ENCODE measurements around the gene LUC7L3. TPM values are rescaled to one million over a fixed set of nuclear protein-coding genes. Genes with fewer than 3 reads are reported as not detected.
"Not testable (repeated sequence)": the region's sequence is repeated elsewhere in the genome, so short reads cannot be mapped to it uniquely, and the experiment has no call there.

The LUC7L3 gene
- total and polyA plus RNA-seq, 4 donors, result 38.1 to 188 (median 89.4) TPM

DNA sequence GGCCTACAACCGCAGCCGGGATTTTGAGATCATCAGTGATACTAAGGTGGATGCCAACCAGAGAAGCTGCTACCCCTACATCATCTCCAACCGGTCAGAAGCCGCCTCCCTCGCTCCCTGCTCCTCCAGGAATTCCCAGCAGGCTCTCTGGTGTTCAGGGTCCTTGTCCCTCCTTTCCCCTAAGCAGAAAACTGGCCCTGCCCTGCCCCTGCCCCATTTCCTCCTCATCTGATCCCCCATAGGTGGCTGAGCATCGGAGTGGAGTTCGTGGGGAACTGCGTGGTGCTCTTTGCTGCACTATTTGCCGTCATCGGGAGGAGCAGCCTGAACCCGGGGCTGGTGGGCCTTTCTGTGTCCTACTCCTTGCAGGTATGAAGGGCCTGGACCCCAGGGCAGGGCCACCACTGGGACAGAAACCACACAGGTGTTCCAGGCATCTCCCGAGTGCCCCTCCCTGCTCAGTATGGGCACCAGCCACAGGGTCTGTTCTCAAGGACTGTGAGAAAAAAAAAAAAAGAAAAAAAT is 41.5 kb upstream of the LUC7L3 start:
- H3K27me3 ChIP-seq (ENCODE audit: control insufficient read depth in 3 of 3, insufficient read depth in 3 of 3, low read length in 2 of 3), result no peaks in the 10 kb centered on the region
- 94 to 97% methylated on average over 12 of the region's 12 CpGs for WGBS, 2 donors

DNA sequence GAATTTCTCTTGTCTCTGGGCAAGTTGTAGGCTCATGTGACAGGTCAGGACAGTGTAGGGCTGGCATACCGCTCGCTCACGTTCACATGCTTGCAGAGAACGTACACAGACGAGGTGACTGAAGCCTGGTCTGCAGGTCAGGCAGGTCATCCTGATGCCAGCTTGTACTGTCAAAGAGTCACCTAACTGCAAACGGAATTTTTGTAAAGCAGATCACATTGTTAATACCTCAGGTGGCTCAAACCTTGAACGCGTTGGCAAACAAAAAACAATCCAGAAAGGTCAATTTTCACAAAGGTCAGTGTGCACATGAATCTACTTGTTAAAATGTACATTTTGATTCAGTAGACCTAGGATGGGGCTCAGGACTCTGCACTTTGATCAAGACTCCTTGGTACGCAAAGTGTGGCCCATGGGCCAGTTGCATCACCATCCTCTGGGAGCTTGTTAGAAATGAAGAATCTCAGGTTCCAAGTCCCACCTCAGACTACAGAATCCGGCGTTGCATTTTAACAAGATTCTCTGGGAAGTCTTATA is 40.3 kb upstream of the LUC7L3 start:
- Histone ChIP-seq H3K4me1 (ENCODE audit: control insufficient read depth in 5 of 5, insufficient read depth in 5 of 5, low read length in 5 of 5) (peaks cover 0 to 18% (median 3%) of the 10 kb centered on the region in 5 donors), H3K27me3 (ENCODE audit: control insufficient read depth in 3 of 3, insufficient read depth in 3 of 3, low read length in 2 of 3) (no peaks in the 10 kb centered on the region), H3K27ac (ENCODE audit: low read depth in 1 of 2, low read length in 1 of 2) (no peak overlapping the region), H3K9me3 (ENCODE audit: control insufficient read depth in 4 of 4, insufficient read depth in 3 of 4, low read length in 3 of 4) (no peaks in the 10 kb centered on the region), H3K9ac (ENCODE audit: insufficient read depth in 1 of 2, low read length in 2 of 2) (no peak overlapping the region), H3K4me3 (no peak overlapping the region), H3K36me3 (ENCODE audit: control insufficient read depth in 4 of 4, insufficient read depth in 4 of 4, low read length in 4 of 4) (peaks cover 0 to 9% (median 4%) of the 10 kb centered on the region in 4 donors)
- 94 to 95% methylated on average over 11 of the region's 11 CpGs for WGBS, 2 donors
- TF ChIP-seq, protein P1, sequence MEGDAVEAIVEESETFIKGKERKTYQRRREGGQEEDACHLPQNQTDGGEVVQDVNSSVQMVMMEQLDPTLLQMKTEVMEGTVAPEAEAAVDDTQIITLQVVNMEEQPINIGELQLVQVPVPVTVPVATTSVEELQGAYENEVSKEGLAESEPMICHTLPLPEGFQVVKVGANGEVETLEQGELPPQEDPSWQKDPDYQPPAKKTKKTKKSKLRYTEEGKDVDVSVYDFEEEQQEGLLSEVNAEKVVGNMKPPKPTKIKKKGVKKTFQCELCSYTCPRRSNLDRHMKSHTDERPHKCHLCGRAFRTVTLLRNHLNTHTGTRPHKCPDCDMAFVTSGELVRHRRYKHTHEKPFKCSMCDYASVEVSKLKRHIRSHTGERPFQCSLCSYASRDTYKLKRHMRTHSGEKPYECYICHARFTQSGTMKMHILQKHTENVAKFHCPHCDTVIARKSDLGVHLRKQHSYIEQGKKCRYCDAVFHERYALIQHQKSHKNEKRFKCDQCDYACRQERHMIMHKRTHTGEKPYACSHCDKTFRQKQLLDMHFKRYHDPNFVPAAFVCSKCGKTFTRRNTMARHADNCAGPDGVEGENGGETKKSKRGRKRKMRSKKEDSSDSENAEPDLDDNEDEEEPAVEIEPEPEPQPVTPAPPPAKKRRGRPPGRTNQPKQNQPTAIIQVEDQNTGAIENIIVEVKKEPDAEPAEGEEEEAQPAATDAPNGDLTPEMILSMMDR (IDR thresholded peaks at IDR 0.05; ENCODE audit: control extremely low read depth, extremely low read depth), result no peak
- ATAC-seq (ENCODE audit: insufficient read depth, low FRiP score) (no peak), DNase-seq (no peak)

More for the DNA sequence above, 41.5 kb upstream of the LUC7L3 start:
- ATAC-seq (ENCODE audit: insufficient read depth, low FRiP score) (no peak), DNase-seq (no peak)
- peaks cover 0 to 9% (median 4%) of the 10 kb centered on the region in 4 donors for H3K36me3 ChIP-seq (ENCODE audit: control insufficient read depth in 4 of 4, insufficient read depth in 4 of 4, low read length in 4 of 4)
- no peak overlapping the region for H3K4me3 ChIP-seq
- TF ChIP-seq, protein P1 (IDR thresholded peaks at IDR 0.05; ENCODE audit: control extremely low read depth, extremely low read depth), result no peak
- no peak overlapping the region for H3K27ac ChIP-seq (ENCODE audit: low read depth in 1 of 2, low read length in 1 of 2)
- peaks cover 0 to 19% (median 3%) of the 10 kb centered on the region in 5 donors for H3K4me1 ChIP-seq (ENCODE audit: control insufficient read depth in 5 of 5, insufficient read depth in 5 of 5, low read length in 5 of 5)
- H3K9ac ChIP-seq (ENCODE audit: insufficient read depth in 1 of 2, low read length in 2 of 2), result no peak overlapping the region
- no peaks in the 10 kb centered on the region for H3K9me3 ChIP-seq (ENCODE audit: control insufficient read depth in 4 of 4, insufficient read depth in 3 of 4, low read length in 3 of 4)

DNA sequence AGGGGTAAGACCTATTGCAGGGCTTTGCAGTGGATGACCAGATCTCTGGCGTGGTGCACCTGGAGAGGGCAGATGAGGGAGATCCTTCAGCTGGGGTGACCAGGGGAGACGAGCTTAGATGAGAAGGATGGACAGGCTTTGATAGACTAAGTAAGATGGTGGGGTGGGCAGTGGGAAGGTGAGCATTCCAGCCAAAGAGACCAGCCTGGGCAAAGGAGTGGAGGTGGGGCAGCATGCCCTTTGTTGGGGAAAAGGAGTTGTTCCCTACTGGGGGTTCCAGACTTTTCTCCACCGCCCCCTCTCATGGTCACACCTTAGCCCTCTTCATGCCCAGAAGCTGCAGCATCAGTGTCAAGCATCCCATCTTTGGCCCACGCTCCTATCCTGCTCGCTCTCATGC is 39.3 kb upstream of the LUC7L3 start:
- Histone ChIP-seq H3K27me3 (ENCODE audit: control insufficient read depth in 3 of 3, insufficient read depth in 3 of 3, low read length in 2 of 3) (no peaks in the 10 kb centered on the region), H3K9ac (ENCODE audit: insufficient read depth in 1 of 2, low read length in 2 of 2) (no peak overlapping the region), H3K36me3 (ENCODE audit: control insufficient read depth in 4 of 4, insufficient read depth in 4 of 4, low read length in 4 of 4) (peaks cover 0 to 9% (median 4%) of the 10 kb centered on the region in 4 donors), H3K4me3 (no peak overlapping the region), H3K4me1 (ENCODE audit: control insufficient read depth in 5 of 5, insufficient read depth in 5 of 5, low read length in 5 of 5) (peaks cover 0 to 10% (median 3%) of the 10 kb centered on the region in 5 donors), H3K9me3 (ENCODE audit: control insufficient read depth in 4 of 4, insufficient read depth in 3 of 4, low read length in 3 of 4) (no peaks in the 10 kb centered on the region), H3K27ac (ENCODE audit: low read depth in 1 of 2, low read length in 1 of 2) (no peak overlapping the region)
- DNase-seq (no peak), ATAC-seq (ENCODE audit: insufficient read depth, low FRiP score) (no peak)
- WGBS, 2 donors, result 96 to 98% methylated on average over 5 of the region's 5 CpGs
- TF ChIP-seq, protein P1 (IDR thresholded peaks at IDR 0.05; ENCODE audit: control extremely low read depth, extremely low read depth), result no peak

DNA sequence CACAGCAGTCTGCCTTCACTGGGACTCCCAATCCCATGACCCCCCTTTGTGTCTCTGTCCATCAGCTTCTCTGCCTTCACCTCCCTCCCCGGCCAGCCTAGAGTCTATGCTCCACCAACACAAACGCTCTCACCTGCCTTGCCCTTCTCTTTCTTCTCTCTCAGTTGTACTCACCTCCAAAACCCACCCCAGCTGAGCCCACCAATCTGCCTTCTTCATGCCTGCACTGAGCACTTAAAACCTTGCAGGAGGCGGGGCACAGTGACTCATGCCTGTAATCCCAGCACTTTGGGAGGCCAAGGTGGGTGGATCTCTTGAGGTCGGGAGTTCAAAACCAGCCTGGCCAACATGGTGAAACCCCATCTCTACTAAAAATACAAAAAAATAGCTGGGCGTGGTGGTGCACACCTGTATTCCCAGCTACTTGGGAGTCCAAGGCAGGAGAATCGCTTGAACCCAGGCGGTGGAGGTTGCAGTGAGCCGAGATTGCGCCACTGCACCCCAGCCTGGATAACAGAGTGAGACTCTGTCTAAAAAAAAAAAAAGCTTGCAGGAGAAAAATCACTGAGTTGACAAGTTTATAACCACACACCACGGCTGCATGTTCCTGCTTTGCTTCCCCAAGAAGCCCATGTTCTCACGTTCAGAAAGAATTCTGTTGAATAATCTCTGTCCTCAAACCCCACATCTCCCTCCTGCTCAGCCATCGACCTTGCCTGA is 38.7 kb upstream of the LUC7L3 start:
- 70 to 72% methylated on average over 12 of the region's 12 CpGs for WGBS, 2 donors
- H3K27me3 ChIP-seq (ENCODE audit: control insufficient read depth in 3 of 3, insufficient read depth in 3 of 3, low read length in 2 of 3); H3K36me3 ChIP-seq (ENCODE audit: control insufficient read depth in 4 of 4, insufficient read depth in 4 of 4, low read length in 4 of 4); H3K9me3 ChIP-seq (ENCODE audit: control insufficient read depth in 4 of 4, insufficient read depth in 3 of 4, low read length in 3 of 4); ATAC-seq (ENCODE audit: insufficient read depth, low FRiP score); H3K27ac ChIP-seq (ENCODE audit: low read depth in 1 of 2, low read length in 1 of 2); H3K4me3 ChIP-seq: not testable (repeated sequence)
- H3K9ac ChIP-seq (ENCODE audit: insufficient read depth in 1 of 2, low read length in 2 of 2), result peak overlapping the region in 1 of 2 donors; percentile 26
- peaks cover 0 to 10% (median 3%) of the 10 kb centered on the region in 5 donors for H3K4me1 ChIP-seq (ENCODE audit: control insufficient read depth in 5 of 5, insufficient read depth in 5 of 5, low read length in 5 of 5)
- DNase-seq, result peak in 1 of 3 donors; percentile 28

All from lung (tissue), 12 donors.